HCT116 (cell line): ENCODE measurements around the gene BTG1. TPM values are rescaled to one million over a fixed set of nuclear protein-coding genes. Genes with fewer than 3 reads are reported as not detected.

Experiments used
- ATAC-seq: fragments of 200-7000 bp; cut with Tn5 transposase; 2 replicates; pipeline ENCODE4 v1.9.1; 2020; ENCODE audit warnings: mild to moderate bottlenecking, moderate library complexity
- BruUV-seq: library from RNA; stranded (reverse); fragments of 400-500 nt; replicated peaks from 2 replicates; lab custom pipeline; 2021; lab: Mats Ljungman, UMichigan
- CTCF ChIA-PET: fragments of 300-600 bp; sonication (Branson Sonifier 250); formaldehyde crosslinking; loops from one replicate; lab custom pipeline; 2021; ENCODE audit warnings: antibody characterized with exemption; lab: Charles Lee
- POLR2A ChIA-PET: fragments of 300-600, 350-600 bp; sonication (Branson Sonifier 250); formaldehyde crosslinking; loops from one replicate; lab custom pipeline; 2021; ENCODE audit warnings: antibody characterized with exemption; lab: Charles Lee
- RAD21 ChIA-PET, 2 experiments: fragments of 300-600 bp; sonication (Branson Sonifier 250); formaldehyde crosslinking; loops; one replicate each; lab custom pipeline; 2023; ENCODE audit warnings: low total read pairs in 2 of 2; ENCODE audit not compliant: uncharacterized antibody in 2 of 2, unreplicated experiment in 2 of 2, low non-redundant PET in 1 of 2; lab: Charles Lee
- DNase-seq: peaks from one replicate; pipeline ENCODE4 v3.0.0-alpha.2; 2010; ENCODE audit warnings: low read depth, low spot score
- H2AFZ ChIP-seq: fragments of 200-600 bp; shearing (Covaris generic), sonication (generic); 2 replicates; pipeline ENCODE4 v1.6.1; 2017; ENCODE audit warnings: low read depth, mixed run types, mixed read lengths, antibody characterized with exemption, low read length; ENCODE audit not compliant: poor library complexity, severe bottlenecking
- H3K27ac ChIP-seq: 2 replicates; pipeline ENCODE4 v1.5.1; 2012; ENCODE audit warnings: low read depth, low read length
- H3K27me3 ChIP-seq: fragments of 200-600 bp; sonication (generic); 2 replicates; pipeline ENCODE4 v1.6.1; 2016; ENCODE audit warnings: mixed run types, low read length, mixed read lengths; ENCODE audit not compliant: insufficient read depth
- H3K36me3 ChIP-seq, 2 experiments: fragments of 200-500 bp in 1 of 2; fragments of 200-600 bp in 1 of 2; sonication (Bioruptor generic) in 1 of 2; sonication (generic) in 1 of 2; 2 replicates each; pipeline versions ENCODE4 v1.5.1 to v1.6.1; 2014 to 2016; ENCODE audit warnings: low read length in 2 of 2, inconsistent platforms in 1 of 2, mixed read lengths in 1 of 2, mixed run types in 1 of 2; ENCODE audit not compliant: insufficient read depth in 2 of 2, control insufficient read depth in 1 of 2
- H3K4me1 ChIP-seq, 2 experiments: fragments of 200-600 bp in 1 of 2; sonication (generic) in 1 of 2; 2 replicates each; pipeline versions ENCODE4 v1.5.1 to v1.6.1; 2012 to 2017; ENCODE audit warnings: low read length in 2 of 2, inconsistent platforms in 1 of 2, mild to moderate bottlenecking in 1 of 2, mixed read lengths in 1 of 2, mixed run types in 1 of 2, moderate library complexity in 1 of 2; ENCODE audit not compliant: insufficient read depth in 2 of 2, control insufficient read depth in 1 of 2
- H3K4me2 ChIP-seq: fragments of 200-600 bp; sonication (generic); 2 replicates; pipeline ENCODE4 v1.6.1; 2017; ENCODE audit warnings: mixed run types, low read length, mixed read lengths
- H3K4me3 ChIP-seq, 2 experiments: fragments of 200-600 bp in 1 of 2; sonication (generic) in 1 of 2; replicated peaks in 1 of 2; 2 replicates each; pipeline ENCODE4 v1.5.1; 2011 to 2016; ENCODE audit warnings: low read length in 2 of 2, control low read depth in 1 of 2, low read depth in 1 of 2, mild to moderate bottlenecking in 1 of 2, mixed read lengths in 1 of 2, mixed run types in 1 of 2
- H3K79me2 ChIP-seq: fragments of 200-600 bp; sonication (generic); 2 replicates; pipeline ENCODE4 v1.6.1; 2017; ENCODE audit warnings: mild to moderate bottlenecking, mixed run types, low read length, moderate library complexity, mixed read lengths; ENCODE audit not compliant: insufficient read depth
- H3K9ac ChIP-seq: fragments of 200-600 bp; sonication (generic); 2 replicates; pipeline ENCODE4 v1.6.1; 2016; ENCODE audit warnings: low read length, mixed read lengths
- H3K9me2 ChIP-seq: fragments of 200-600 bp; sonication (generic), shearing (Covaris generic); 2 replicates; pipeline ENCODE4 v1.6.1; 2017; ENCODE audit warnings: mixed run types, mild to moderate bottlenecking, moderate library complexity; ENCODE audit not compliant: insufficient read depth
- H3K9me3 ChIP-seq, 2 experiments: fragments of 200-500 bp in 1 of 2; fragments of 200-600 bp in 1 of 2; sonication (Bioruptor generic) in 1 of 2; sonication (generic) in 1 of 2; 2 replicates each; pipeline ENCODE4 v1.6.1; 2014 to 2017; ENCODE audit warnings: low read length in 2 of 2, mixed read lengths in 2 of 2, inconsistent platforms in 1 of 2, low read depth in 1 of 2, mild to moderate bottlenecking in 1 of 2, mixed run types in 1 of 2, moderate library complexity in 1 of 2; ENCODE audit not compliant: control insufficient read depth in 1 of 2, insufficient read depth in 1 of 2
- H4K20me1 ChIP-seq: fragments of 200-600 bp; sonication (generic), shearing (Covaris generic); 2 replicates; pipeline ENCODE4 v1.6.1; 2017; ENCODE audit warnings: mixed run types, mild to moderate bottlenecking, moderate library complexity; ENCODE audit not compliant: insufficient read depth
- ATF3 ChIP-seq: IDR thresholded peaks from 2 replicates; pipeline ENCODE4 v1.6.1; 2012
- CBX3 ChIP-seq: IDR thresholded peaks from 2 replicates; pipeline ENCODE4 v1.6.1; 2012; ENCODE audit warnings: low read depth
- CEBPB ChIP-seq: IDR thresholded peaks from 2 replicates; pipeline ENCODE4 v1.6.1; 2012; ENCODE audit warnings: low read depth
- CTCF ChIP-seq, 3 experiments: fragments of 200-600 bp in 1 of 3; sonication (generic) in 1 of 3; IDR thresholded peaks in 2 of 3; conservative IDR thresholded peaks in 1 of 3; 2 replicates each; pipeline ENCODE4 v1.5.1; 2012 to 2017; ENCODE audit warnings: low read depth in 2 of 3, low read length in 2 of 3, antibody characterized with exemption in 1 of 3, borderline replicate concordance in 1 of 3, control low read depth in 1 of 3, mild to moderate bottlenecking in 1 of 3, mixed read lengths in 1 of 3, mixed run types in 1 of 3, moderate library complexity in 1 of 3; ENCODE audit not compliant: insufficient read depth in 1 of 3
- EGR1 ChIP-seq: IDR thresholded peaks from 2 replicates; pipeline ENCODE4 v1.6.1; 2012; ENCODE audit warnings: low read depth
- ELF1 ChIP-seq: IDR thresholded peaks from 2 replicates; pipeline ENCODE4 v1.6.1; 2012; ENCODE audit warnings: low read depth, borderline replicate concordance
- EZH2 ChIP-seq: fragments of 200-600 bp; sonication (generic); IDR thresholded peaks from 2 replicates; pipeline ENCODE4 v1.6.1; 2017; ENCODE audit warnings: antibody characterized with exemption, mixed run types
- EZH2phosphoT487 ChIP-seq: fragments of 200-600 bp; IDR thresholded peaks from 2 replicates; pipeline ENCODE4 v1.6.1; 2018; ENCODE audit warnings: antibody characterized with exemption, borderline replicate concordance
- FOSL1 ChIP-seq: IDR thresholded peaks from 2 replicates; pipeline ENCODE4 v1.6.1; 2012; ENCODE audit warnings: low read depth
- JUND ChIP-seq: IDR thresholded peaks from 2 replicates; pipeline ENCODE4 v1.6.1; 2012
- POLR2A ChIP-seq: IDR thresholded peaks from 2 replicates; pipeline ENCODE4 v1.7.0; 2011; ENCODE audit warnings: borderline replicate concordance; ENCODE audit not compliant: insufficient read depth, insufficient read length; ENCODE audit errors: extremely low read depth
- RAD21 ChIP-seq: IDR thresholded peaks from 2 replicates; pipeline ENCODE4 v1.6.1; 2012; ENCODE audit warnings: low read depth, mild to moderate bottlenecking
- SIN3A ChIP-seq: IDR thresholded peaks from 2 replicates; pipeline ENCODE4 v1.6.1; 2012; ENCODE audit warnings: low read depth
- SP1 ChIP-seq: IDR thresholded peaks from 2 replicates; pipeline ENCODE4 v1.6.1; 2012; ENCODE audit warnings: low read depth
- SRF ChIP-seq: IDR thresholded peaks from 2 replicates; pipeline ENCODE4 v1.6.1; 2012; ENCODE audit warnings: low read depth
- YY1 ChIP-seq: IDR thresholded peaks from 2 replicates; pipeline ENCODE4 v1.6.1; 2011; ENCODE audit warnings: low read length, low read depth, moderate library complexity, mild to moderate bottlenecking; ENCODE audit not compliant: insufficient replicate concordance; ENCODE audit errors: extremely low read depth
- ZBTB33 ChIP-seq: IDR thresholded peaks from 2 replicates; pipeline ENCODE4 v1.6.1; 2011; ENCODE audit warnings: mild to moderate bottlenecking, low read length, moderate library complexity; ENCODE audit not compliant: insufficient replicate concordance; ENCODE audit errors: extremely low read depth
- ZFX ChIP-seq: fragments of 450-650 bp; IDR thresholded peaks from 2 replicates; pipeline ENCODE4 v1.6.1; 2017
- ZNF274 ChIP-seq: fragments of 200-500 bp; sonication (Bioruptor generic); IDR thresholded peaks from 2 replicates; pipeline ENCODE4 v1.6.1; 2014; ENCODE audit warnings: mild to moderate bottlenecking, low read depth, low read length, inconsistent platforms
- intact Hi-C: fragments of 100-400 bp; cut with micrococcal nuclease; formaldehyde crosslinking; loops from 2 replicates; pipeline ENCODE4 v1.10.0; 2022
- total RNA-seq: library from RNA; stranded (reverse); gene quantifications from one replicate; pipeline ENCODE4 v1.2.1, GENCODE V29; 2021; ENCODE audit not compliant: unreplicated experiment

Gene BTG1
- total RNA-seq, 1 experiment from 2014 or later = 57.3 TPM

- TF ChIP-seq CBX3 (no peak), ZFX (no peak), EZH2phosphoT487 (no peak), ELF1 (no peak), SIN3A (no peak)
Measured at GRCh38 chr12:92136965-92137721, 8.5 kb downstream of the BTG1 start (continued).

DNA sequence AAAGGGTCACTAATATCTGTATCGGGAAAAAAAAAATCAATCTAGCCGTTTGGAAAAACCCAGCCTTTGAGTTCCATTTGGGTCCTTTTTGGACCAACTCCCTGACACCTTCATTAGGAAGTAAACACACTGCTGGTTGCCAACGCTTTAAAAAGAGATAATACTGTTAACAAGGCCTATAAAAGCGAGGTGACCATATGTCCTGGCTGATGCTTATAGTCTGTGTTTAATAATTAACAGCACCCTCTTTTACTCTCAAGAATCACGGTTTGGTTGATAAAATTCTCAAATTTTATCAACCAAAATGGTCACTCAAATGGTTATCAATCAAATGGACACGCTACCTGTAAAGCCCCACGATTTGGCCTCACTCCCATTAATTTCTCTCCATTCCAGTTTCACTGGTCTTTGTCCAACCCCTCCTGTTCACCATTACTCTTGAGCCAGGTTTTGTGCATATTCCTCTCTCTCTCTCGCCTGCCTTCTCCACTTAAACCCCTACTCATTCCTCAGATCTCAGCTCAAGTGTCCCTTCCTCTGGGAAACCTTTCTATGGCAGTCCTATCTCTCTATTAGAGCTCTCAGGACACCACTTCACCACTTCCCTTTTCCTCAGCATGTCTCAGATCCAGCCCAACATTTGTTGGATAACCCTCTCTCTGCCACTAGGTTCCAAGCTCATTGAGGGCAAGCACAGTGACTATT lies 9.5 kb downstream of the BTG1 start:
- ChIA-PET POLR2A (interaction anchor here (7.8 kb wide), 1 partner anchor 9 kb away, joined by 91 read pairs; the partner anchor contains the start of gene BTG1), CTCF (no interaction called here), RAD21 (interaction anchor here in 1 of 2 experiments (1.1 kb wide), 1 partner anchor 10 kb away, joined by 3 read pairs; the partner anchor contains the start of gene BTG1)
- BruUV-seq = no TSS peak
- H3K9ac ChIP-seq = no peak overlapping the region
- no peak overlapping the region for H3K27ac ChIP-seq
- H3K4me1 ChIP-seq = peaks cover 0 to 42% of the 10 kb centered on the region in 2 experiments; a peak in 2 of 4 replicates
- no peaks in the 10 kb centered on the region for H3K36me3 ChIP-seq
- no peak overlapping the region for H3K4me3 ChIP-seq
- no peaks in the 10 kb centered on the region for H3K9me3 ChIP-seq
- no peak overlapping the region for H3K4me2 ChIP-seq
- intact Hi-C loops = no loop called here
- H3K79me2 ChIP-seq = peaks cover 9% of the 10 kb centered on the region
- no peak overlapping the region for H2AFZ ChIP-seq
- ATAC-seq (no peak), DNase-seq (no peak)
- H3K9me2 ChIP-seq = no peaks in the 10 kb centered on the region
- no peaks in the 10 kb centered on the region for H4K20me1 ChIP-seq
- H3K27me3 ChIP-seq = no peaks in the 10 kb centered on the region
- no peak for TF ChIP-seq POLR2A
- TF ChIP-seq ELF1 = no peak
- TF ChIP-seq YY1 = no peak
- no peak for TF ChIP-seq EGR1
- TF ChIP-seq SIN3A = no peak
- no peak for TF ChIP-seq FOSL1
- TF ChIP-seq SRF = no peak
- no peak for TF ChIP-seq ATF3
- TF ChIP-seq JUND = no peak
- TF ChIP-seq RAD21 = no peak
- no peak for TF ChIP-seq ZFX
- TF ChIP-seq CTCF (IDR thresholded peaks at IDR 0.05 in 2 of 3, conservative IDR thresholded peaks at IDR 0.05 in 1 of 3; ENCODE audit: borderline replicate concordance in 1 of 3, insufficient read depth in 1 of 3, low read depth in 2 of 3, low read length in 2 of 3) = no peak
- no peak for TF ChIP-seq ZBTB33
- TF ChIP-seq EZH2 = no peak
- no peak for TF ChIP-seq SP1
- TF ChIP-seq CEBPB = no peak
- no peak for TF ChIP-seq EZH2phosphoT487
- no peak for TF ChIP-seq ZNF274
- no peak for TF ChIP-seq CBX3
